Thymus (tissue), 11 donors: ENCODE results near the gene RSKR. TPM values are rescaled to one million over a fixed set of nuclear protein-coding genes. Genes with fewer than 3 reads are reported as not detected.

Experiments used
- DNase-seq, 9 donors: peaks; one replicate each; pipeline ENCODE4 v3.0.0-alpha.2; 2013; ENCODE audit warnings: low spot score in 9 of 9, low read depth in 6 of 9, missing footprints in 1 of 9
- H3K27ac ChIP-seq, 2 donors: one replicate each; pipeline ENCODE4 v1.5.1; 2013; ENCODE audit warnings: control low read depth in 1 of 2, low read depth in 1 of 2, low read length in 1 of 2, mild to moderate bottlenecking in 1 of 2, moderate library complexity in 1 of 2
- H3K27me3 ChIP-seq, 2 donors: one replicate each; pipeline ENCODE4 v1.5.1; 2013; ENCODE audit warnings: low read length in 1 of 2; ENCODE audit not compliant: control insufficient read depth in 2 of 2, insufficient read depth in 1 of 2
- H3K36me3 ChIP-seq, 2 donors: one replicate each; pipeline ENCODE4 v1.5.1; 2013; ENCODE audit warnings: low read length in 1 of 2, mild to moderate bottlenecking in 1 of 2, moderate library complexity in 1 of 2; ENCODE audit not compliant: control insufficient read depth in 2 of 2, insufficient read depth in 2 of 2
- H3K4me1 ChIP-seq, 2 donors: one replicate each; pipeline ENCODE4 v1.5.1; 2013; ENCODE audit warnings: low read length in 2 of 2; ENCODE audit not compliant: control insufficient read depth in 2 of 2, insufficient read depth in 2 of 2
- H3K4me3 ChIP-seq, 2 donors: one replicate each; pipeline ENCODE4 v1.5.1; 2013; ENCODE audit warnings: low read length in 2 of 2, control low read depth in 1 of 2, mild to moderate bottlenecking in 1 of 2
- H3K9me3 ChIP-seq, 2 donors: one replicate each; pipeline ENCODE4 v1.5.1; 2013; ENCODE audit warnings: low read length in 1 of 2, mild to moderate bottlenecking in 1 of 2; ENCODE audit not compliant: control insufficient read depth in 2 of 2, insufficient read depth in 1 of 2
- WGBS: extraction: QIAGEN DNeasy Blood & Tissue Kit; methylation state at CpG from one replicate; pipeline ENCODE4 v1.1.7; 2013; 5-methylcytosine and 5-hydroxymethylcytosine counted together
- polyA plus RNA-seq: library from polyadenylated mRNA; stranded (reverse); fragments of 200-250 nt; gene quantifications from one replicate; pipeline ENCODE4 v1.2.3, GENCODE V29; 2013
- total RNA-seq: library from RNA; stranded (reverse); fragments of 120-200 nt; gene quantifications from one replicate; pipeline ENCODE4 v1.2.4, GENCODE V29; 2013
- donor health status: healthy.

RSKR gene
- total and polyA plus RNA-seq, 2 donors, result 2.6 to 6.4 TPM

DNA sequence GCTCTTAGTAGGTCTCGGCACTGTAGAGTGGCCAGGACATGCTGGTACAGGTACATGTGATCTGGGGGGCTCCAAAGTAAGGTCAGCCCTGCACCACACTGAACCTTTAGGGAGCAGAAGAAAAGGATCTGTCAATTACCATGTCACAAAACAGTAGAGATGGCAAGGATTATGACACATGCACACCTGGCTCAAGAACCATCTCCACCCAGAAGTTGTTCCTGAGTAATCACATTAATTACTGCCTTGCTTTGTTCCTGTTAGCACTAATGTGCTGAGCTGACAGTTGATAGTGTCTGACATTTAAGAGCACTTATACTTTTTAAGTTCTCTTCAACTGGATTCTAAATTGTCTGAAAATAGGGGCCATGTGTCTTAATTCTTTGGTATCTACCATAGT lies 21.5 kb upstream of the RSKR start:
- H3K9me3 ChIP-seq, result no peaks in the 10 kb centered on the region
- H3K27me3 ChIP-seq, result no peaks in the 10 kb centered on the region
- no peak for DNase-seq
- peaks cover 82 to 98% of the 10 kb centered on the region in 2 donors for H3K36me3 ChIP-seq
- WGBS, result 95% methylated on average over 1 of the region's 1 CpG
- no peak overlapping the region for H3K4me3 ChIP-seq
- no peaks in the 10 kb centered on the region for H3K4me1 ChIP-seq
- no peak overlapping the region for H3K27ac ChIP-seq

DNA sequence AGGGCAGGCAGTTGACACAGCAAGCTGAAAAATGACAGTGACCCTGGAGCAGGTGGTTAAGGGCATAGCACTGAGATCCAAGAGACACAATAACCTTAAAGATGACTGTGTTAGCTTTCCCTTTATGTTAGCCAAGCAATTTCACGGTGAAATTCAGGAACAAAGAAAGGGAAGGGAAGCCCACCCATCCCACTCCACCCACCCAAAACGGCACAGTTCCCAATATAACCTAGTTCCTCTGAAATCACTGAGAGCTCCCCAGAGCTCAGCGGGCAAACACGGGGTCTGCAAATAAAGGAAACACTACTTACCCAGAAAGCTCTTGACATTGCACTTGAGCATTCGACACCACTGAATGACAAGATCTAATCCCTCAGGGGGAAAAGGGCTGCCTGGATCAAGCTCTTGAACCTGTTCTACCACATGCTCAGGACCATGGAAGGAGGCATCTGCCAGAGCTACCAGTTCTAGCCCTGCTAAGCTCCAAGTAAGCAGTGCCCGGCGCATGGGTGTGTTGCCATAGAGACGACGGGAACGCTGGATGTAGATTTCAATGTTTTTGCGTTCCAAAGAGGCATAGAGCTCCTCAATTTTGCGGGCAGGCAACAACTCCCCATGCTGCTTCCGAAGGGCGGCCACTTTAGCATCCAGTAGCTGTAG lies 20.4 kb upstream of the RSKR start:
- Histone ChIP-seq H3K4me1 (no peaks in the 10 kb centered on the region), H3K36me3 (peaks cover 80 to 94% of the 10 kb centered on the region in 2 donors), H3K9me3 (no peaks in the 10 kb centered on the region), H3K4me3 (no peak overlapping the region), H3K27me3 (no peaks in the 10 kb centered on the region), H3K27ac (no peak overlapping the region)
- DNase-seq, result no peak
- 96% methylated on average over 14 of the region's 14 CpGs for WGBS

DNA sequence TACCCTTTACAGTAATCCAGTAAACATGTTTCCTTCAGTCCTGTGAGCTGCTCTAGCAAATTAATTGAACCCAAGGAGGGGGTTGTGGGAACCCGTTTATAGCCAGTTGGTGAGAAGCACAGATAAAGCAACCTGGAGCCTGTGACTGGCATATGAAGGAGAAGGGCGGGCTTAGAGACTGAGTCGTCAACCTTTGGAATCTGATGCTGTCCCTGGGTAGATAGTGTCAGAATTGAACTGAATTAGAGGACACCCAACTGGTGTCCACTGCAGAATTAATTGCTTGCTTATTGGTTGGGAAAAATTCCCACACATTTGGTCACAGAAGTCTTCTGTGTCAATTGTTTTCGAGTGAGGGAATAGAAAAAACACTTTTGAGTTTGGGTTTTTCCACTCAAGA lies 12.8 kb upstream of the RSKR start:
- Histone ChIP-seq H3K9me3 (no peaks in the 10 kb centered on the region), H3K27ac (no peak overlapping the region), H3K4me3 (no peak overlapping the region), H3K36me3 (peaks cover 41 to 71% of the 10 kb centered on the region in 2 donors), H3K4me1 (no peaks in the 10 kb centered on the region), H3K27me3 (no peaks in the 10 kb centered on the region)
- over 99% methylated on average over 4 of the region's 4 CpGs for whole genome bisulfite sequencing
- no peak for DNase-seq

DNA sequence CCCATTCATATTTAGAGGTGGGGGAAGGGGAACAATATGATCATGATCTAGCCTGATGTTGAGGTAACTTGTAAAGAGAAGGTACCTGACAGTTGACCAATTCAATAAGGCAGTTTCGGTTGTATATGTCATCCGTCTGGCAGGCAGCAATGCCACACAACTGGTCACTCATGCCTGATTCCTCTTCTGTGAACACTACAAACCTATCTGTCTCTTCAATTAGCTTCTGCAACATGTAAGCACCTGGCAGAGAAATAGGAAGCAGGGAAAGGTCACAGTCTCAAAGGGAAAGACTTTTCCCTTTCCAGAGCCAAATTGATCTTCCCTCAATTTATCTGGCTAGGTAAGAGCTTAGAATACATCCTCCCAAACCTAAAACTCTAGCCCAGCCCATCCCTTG lies 10.2 kb upstream of the RSKR start:
- H3K27ac ChIP-seq, result no peak overlapping the region
- peaks cover 51 to 77% of the 10 kb centered on the region in 2 donors for H3K36me3 ChIP-seq
- H3K27me3 ChIP-seq, result no peaks in the 10 kb centered on the region
- H3K4me1 ChIP-seq, result no peaks in the 10 kb centered on the region
- no peaks in the 10 kb centered on the region for H3K9me3 ChIP-seq
- no peak for DNase-seq
- H3K4me3 ChIP-seq, result no peak overlapping the region
- WGBS, result 98% methylated on average over 2 of the region's 2 CpGs

DNA sequence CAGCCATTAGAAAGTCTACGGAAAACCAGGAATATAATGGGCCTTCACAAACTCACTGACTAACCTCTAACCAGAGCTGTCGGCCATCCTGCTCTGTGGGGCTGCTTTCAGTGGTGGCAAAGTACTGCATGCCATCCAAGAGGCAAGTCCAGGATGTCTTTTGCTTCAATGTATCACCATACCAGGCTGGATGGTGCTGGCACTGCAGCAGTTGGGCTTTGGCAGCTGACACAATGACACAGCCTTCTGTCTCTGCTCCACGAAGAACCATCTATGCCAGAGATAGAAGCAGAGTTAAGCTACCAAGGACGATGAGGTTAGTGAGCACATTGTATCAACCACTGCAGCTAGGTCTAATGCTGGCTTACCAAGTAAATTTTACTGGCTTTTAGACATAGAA lies 9.7 kb upstream of the RSKR start:
- H3K9me3 ChIP-seq, result no peaks in the 10 kb centered on the region
- no peak for DNase-seq
- H3K4me3 ChIP-seq, result no peak overlapping the region
- H3K27me3 ChIP-seq, result no peaks in the 10 kb centered on the region
- WGBS, result over 99% methylated on average over 4 of the region's 4 CpGs
- peaks cover 54 to 81% of the 10 kb centered on the region in 2 donors for H3K36me3 ChIP-seq
- H3K27ac ChIP-seq, result no peak overlapping the region
- H3K4me1 ChIP-seq, result no peaks in the 10 kb centered on the region

DNA sequence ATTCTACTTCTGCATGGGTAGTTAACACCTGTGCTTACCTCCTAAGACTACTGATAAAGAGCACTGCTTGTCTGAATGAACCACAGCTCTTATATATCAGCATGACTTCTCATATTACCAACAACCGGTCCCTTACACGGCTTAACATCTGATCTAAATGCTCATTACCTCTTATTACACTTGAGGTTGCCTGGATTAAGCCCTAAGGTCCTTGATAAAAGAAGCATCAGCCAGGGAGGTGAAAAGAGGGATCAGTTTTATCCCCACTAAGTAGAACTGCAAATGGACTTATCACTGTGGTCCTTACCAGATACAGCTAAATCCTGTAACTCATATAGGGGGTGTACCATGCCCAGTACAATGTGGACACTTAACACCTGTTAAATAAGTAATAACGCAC lies 8.2 kb upstream of the RSKR start:
- Histone ChIP-seq H3K27ac (no peak overlapping the region), H3K4me1 (no peaks in the 10 kb centered on the region), H3K4me3 (no peak overlapping the region), H3K9me3 (no peaks in the 10 kb centered on the region), H3K36me3 (peaks cover 61 to 84% of the 10 kb centered on the region in 2 donors), H3K27me3 (no peaks in the 10 kb centered on the region)
- no peak for DNase-seq
- WGBS, result 95% methylated on average over 3 of the region's 3 CpGs

DNA sequence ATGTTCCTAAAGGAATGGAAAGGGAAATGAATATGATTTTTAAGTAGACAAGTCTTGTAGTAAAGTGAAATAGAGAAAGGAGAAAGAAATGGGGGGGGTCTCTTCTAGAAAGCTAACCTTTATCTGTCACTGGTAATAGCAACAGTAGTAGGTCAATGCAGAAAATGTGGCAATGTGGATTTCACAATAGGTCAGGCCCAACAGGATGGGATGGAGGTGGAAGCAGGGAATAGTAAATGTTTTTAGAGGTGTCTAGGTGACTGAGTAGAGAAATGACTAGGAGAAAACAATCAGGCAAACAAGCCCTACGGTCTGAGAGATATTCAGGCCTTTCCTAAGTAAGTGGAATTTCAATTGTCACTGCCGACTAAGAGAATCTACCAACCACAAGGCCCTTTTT lies 6.0 kb upstream of the RSKR start:
- Histone ChIP-seq H3K4me3 (no peak overlapping the region), H3K9me3 (no peaks in the 10 kb centered on the region), H3K27me3 (no peaks in the 10 kb centered on the region), H3K4me1 (no peaks in the 10 kb centered on the region), H3K27ac (no peak overlapping the region), H3K36me3 (peaks cover 81 to 97% of the 10 kb centered on the region in 2 donors)
- DNase-seq, result no peak
- 99% methylated on average over 2 of the region's 2 CpGs for WGBS

DNA sequence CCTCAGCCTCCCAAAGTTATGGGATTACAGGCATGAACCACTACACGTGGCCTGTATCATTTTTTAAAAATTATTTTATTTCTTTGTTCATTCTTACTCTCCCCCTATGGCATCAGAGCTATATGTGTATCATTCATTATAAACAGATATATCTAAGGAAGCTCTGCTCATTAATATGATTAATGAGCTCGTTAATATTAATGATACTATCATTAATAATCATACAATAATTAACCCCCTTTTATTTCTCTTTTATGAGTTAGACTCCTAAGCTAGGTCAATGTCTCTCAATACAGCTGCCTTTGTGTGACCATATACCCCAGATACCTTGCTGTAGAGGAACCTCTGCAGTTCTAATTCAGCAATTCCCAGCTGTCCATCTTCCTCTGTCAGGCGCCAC lies 4.5 kb upstream of the RSKR start:
- peaks cover 84 to 97% of the 10 kb centered on the region in 2 donors for H3K36me3 ChIP-seq
- H3K4me3 ChIP-seq, result no peak overlapping the region
- H3K27me3 ChIP-seq, result no peaks in the 10 kb centered on the region
- H3K4me1 ChIP-seq, result no peaks in the 10 kb centered on the region
- WGBS, result 97% methylated on average over 3 of the region's 3 CpGs
- no peaks in the 10 kb centered on the region for H3K9me3 ChIP-seq
- H3K27ac ChIP-seq, result no peak overlapping the region
- DNase-seq, result no peak

DNA sequence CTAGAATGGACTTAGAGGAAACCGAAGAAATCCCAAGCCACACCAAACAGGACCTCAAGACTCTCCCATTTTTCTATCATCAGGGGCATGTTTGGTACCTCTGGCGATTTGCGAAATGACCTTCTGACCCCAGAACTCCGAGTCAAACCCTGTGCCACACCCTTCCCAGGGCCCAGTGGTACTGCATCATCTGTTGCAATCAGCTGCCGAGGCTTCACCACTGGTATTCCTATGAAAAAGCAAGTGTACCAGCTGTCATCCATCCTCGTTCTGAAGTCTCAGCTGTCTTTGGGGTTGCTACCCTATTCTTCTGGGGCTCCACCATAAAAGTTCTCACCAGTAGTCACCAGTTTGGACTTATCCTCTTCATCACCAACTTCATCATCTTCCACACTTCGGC lies 2.3 kb upstream of the RSKR start:
- Histone ChIP-seq H3K27me3 (no peaks in the 10 kb centered on the region), H3K27ac (no peak overlapping the region), H3K4me1 (peaks cover 0 to 5% of the 10 kb centered on the region in 2 donors), H3K4me3 (no peak overlapping the region), H3K9me3 (no peaks in the 10 kb centered on the region), H3K36me3 (peaks cover 72 to 94% of the 10 kb centered on the region in 2 donors)
- WGBS, result 96% methylated on average over 7 of the region's 7 CpGs
- no peak for DNase-seq
